RCC 7860 (cell line): Measurements from ENCODE around the gene TTL.

Experiments used
- DNase-seq: peaks from one replicate; pipeline ENCODE4 v3.0.0-alpha.2; 2015; ENCODE audit warnings: low spot score
- FAIRE-seq: peaks from 2 replicates; lab custom pipeline; 2012; peaks lifted over from hg19 to GRCh38; lab: Jason Lieb, UNC

Gene TTL

DNA sequence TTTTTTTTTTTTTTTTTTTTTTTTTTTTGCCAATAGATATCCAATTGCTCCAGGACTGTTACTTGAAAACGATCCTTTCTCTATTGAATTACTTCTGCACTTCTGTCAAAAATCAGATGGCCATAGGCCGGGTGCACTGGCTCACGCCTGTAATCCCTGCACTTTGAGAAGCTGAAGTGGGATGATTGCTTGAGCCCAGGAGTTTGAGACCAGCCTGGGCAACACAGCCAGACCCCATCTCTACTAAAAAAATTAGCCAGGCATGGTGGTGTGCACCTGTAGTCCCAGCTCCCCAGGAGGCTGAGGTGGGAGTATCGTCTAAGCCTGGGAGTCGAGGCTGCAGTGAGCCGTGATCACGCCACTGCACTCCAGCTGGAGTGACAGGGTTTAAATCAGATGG, 98.1 kb downstream of the TTL start:
- DNase-seq: no peak

DNA sequence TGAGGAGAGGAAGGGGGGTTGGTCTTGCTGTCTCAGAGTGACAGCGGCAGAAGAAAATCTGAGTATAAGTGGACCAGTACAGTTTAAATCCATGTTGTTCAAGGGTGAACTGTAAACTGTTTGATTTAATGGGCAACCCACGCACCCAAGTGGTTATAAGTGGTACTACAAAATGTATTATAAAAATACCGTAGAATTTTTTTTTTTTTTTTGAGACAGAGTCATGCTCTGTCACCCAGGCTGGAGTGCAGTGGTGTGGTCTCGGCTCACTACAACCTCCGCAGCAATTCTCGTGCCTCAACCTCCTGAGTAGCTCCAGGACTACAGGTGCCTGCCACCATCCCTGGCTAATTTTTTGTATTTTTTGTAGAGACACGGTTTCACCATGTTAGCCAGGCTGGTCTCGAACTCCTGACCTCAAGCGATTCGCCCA, 100.4 kb downstream of the TTL start:
- DNase-seq: peak; percentile 67
- peak; percentile 70 for FAIRE-seq

More for the DNA sequence above, 98.1 kb downstream of the TTL start:
- no peak for FAIRE-seq

DNA sequence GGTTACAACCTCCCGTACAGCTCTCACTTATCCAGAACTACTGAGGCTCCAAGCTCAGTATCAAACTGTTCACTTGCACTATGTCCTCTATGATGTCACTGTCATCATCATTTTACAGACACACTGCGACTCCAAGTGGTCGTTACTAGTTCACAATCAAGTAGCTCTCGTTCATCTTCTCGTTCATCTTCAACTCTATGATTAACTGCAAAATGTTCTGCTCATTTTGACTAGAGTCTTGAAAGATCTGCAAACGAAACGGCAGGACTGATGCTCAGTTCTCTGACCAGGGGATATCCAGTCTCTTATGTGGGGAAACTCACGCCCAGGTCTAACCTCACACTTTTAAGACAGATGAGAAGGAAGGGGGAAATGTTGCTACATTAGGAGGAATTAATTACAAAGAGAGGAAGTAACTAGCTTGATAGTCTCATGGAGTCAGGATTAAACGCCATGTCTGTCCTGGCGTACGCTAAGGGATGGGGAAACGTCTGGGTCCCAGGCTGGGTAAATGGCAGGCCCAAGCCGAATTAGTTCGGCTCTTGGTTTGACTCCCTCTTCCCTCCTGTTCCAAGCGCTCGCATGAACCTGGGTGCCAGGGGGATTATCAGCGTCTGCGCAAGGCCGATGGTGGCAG, 101.7 kb downstream of the TTL start:
- DNase-seq: peak; percentile 47

DNA sequence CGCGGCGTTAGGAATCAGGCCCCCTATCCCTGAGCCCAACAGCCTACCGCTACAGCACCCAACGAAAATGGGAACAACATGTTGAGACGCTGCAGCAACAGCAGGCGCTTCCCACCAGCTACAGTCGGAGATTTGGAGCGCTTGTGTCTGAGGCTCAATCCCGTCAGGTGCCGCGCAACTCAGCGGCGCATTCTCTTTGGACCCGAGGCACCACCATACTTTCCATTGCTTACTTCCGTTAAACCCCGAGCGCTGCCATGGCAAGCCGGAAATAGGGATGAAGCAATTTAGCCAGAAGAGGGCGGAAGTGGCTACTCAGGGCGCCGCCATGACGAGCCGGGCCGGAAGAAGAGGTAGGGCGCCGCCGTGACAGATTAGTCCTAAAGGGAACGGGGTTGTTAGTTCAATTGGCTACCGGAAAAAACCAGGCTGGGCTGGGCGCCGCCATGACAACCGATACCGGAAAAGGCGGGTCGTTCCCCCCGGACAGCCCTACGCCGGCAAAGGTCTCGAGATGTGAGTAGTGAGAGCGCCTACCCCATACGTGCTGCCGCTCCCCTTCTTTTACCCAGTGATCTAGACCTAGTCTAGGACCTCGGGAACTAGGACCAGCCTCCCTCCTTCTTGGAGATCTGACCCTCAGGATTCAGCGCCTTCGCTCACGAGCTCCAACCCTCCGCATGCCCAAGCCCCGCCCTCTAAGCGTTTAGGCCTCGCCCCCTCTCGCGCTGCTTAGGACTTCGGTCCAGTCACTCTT, 102.4 kb downstream of the TTL start, which contains the start of gene CHCHD5:
Gene CHCHD5, plus strand, starts transcription at position 476 of the 757 bp plus-strand sequence. Its CDS starts 39 bp downstream, at position 515.
- DNase-seq (peak; percentile 93), FAIRE-seq (peak; percentile 79)

More for the DNA sequence above, 101.7 kb downstream of the TTL start:
- no peak for FAIRE-seq

DNA sequence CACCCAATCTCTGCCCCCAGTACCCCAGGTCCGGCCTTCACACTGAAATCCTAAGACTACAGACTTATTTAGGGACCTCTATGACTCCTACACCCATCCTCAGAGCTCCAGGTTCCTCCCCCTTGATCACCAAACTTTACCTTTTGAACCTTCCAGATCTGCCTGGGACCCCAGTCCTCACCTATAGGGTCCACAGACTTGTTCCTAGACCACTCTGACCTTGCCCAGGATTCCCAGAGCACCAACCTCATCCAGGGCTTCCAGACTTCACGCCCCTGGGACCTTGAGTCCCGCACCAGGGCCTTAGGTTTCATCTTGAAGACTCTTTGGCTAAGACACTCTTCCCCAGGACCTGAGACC, 102.9 kb downstream of the TTL start:
- FAIRE-seq: no peak

DNA sequence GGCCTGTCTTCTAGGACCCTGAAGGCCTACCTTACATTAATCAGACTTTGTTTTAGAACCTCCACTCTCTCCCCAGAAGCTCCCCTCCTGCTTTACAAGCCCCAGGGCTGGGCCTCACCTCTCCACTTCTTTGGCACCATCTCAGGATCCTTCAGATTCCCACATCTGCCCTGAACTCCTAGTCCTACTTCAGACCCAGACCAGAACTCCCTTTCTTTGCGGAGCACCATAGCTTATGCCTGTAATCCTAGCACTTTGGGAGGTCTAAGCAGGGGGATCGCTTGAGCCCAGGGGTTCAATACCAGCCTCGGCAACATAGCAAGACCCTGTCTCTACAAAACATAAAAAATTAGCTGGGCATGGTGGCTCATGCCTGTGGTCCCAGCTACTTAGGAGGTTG, 103.4 kb downstream of the TTL start:
- FAIRE-seq: no peak
- DNase-seq: no peak

More for the DNA sequence above, 102.9 kb downstream of the TTL start:
- DNase-seq: no peak

DNA sequence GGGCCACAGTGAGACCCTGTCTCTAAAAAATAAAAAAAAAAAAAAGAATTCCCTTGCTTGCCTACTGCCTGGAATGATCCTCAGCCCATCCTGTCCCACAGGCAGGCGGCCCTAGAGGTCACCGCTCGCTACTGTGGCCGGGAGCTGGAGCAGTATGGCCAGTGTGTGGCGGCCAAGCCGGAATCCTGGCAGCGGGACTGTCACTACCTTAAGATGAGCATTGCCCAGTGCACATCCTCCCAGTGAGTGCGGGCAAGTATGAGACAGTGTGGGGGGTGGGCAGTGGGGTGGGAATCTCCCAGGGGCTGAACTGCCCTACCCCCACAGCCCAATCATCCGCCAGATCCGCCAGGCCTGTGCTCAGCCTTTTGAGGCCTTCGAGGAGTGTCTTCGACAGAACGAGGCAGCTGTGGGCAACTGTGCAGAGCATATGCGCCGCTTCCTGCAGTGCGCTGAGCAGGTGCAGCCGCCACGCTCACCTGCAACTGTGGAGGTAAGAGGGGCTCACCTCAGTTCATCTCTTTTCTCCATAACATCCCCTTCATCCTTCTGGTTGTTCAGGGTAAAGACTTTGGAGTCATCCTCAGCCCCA, 104.0 kb downstream of the TTL start:
- FAIRE-seq (no peak), DNase-seq (no peak)

DNA sequence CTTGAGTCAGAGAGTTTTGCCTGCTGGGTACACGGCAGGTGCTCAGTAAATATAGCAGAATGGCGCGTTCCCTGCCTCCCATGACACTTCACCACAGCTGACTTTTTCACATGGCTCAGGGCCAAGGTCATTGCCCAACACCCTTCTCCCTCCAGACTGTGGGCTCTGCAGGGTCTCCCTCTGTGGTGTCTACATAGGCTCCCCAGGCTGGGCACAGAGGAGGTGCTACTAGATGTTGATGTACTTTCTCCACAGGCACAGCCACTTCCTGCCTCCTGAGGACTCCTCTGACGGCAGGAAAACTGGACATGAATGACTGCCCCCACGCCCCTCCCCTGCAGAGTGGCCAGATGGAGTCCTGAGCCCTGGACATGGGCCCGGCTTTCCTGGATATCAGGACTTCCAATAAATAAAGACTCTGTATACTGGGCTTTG, 106.7 kb downstream of the TTL start:
- no peak for DNase-seq
- FAIRE-seq: no peak
